Amniotic epithelial cell (primary cell): ENCODE results near the gene CYTL1.
"Not testable (repeated sequence)": the region's sequence is repeated elsewhere in the genome, so short reads cannot be mapped to it uniquely, and the experiment has no call there.

Source experiments
- DNase-seq: peaks from one replicate; pipeline ENCODE4 v3.0.0-alpha.2; 2010; ENCODE audit warnings: low read depth

The CYTL1 gene

DNA sequence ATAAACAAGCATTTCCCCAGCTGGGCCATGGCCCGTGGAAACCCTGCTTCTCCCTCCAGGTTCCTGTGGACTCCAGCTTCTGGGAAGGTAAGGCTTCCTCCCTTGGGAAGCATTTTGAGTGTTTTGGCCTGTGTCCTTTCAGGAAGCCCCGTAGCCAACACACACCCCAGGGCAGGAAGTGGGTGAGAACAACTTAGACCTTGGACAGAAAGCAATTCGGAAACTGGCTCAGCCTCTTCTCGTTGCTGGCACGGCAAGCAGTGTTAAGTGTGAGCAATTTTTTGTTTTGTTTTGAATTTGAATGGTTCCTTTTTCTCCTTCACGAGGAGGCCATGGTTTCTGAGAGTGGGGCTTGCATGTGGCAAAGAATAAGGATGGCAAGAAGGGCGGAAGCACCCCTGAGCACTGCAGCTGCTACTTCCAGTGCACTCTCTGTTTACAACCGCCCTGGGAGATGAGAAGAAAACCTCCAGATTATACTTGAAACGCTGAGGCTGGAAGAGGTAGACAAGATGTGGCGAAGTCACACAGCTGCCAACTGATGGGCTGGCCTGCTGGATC lies 14.1 kb upstream of the CYTL1 start:
- DNase-seq: no peak

DNA sequence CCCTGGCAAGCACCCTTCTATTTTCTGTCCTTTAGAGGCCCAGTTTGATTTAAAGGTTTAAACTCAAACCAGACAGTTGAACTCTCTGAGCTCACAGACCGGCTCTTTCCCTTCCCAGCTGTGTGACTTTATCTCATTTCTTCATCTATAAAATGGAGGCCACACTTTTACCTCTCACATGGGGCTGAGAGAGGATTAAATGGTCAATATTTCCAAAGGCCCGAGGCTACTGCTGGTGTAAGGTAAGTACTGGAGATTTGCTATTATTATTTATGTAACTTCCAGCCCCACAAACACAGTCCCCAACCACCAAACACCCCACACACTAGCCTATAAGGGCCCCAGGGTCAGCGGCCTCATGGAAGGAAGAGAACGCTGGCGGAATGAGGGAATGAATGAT lies 13.6 kb upstream of the CYTL1 start:
- DNase-seq: no peak

DNA sequence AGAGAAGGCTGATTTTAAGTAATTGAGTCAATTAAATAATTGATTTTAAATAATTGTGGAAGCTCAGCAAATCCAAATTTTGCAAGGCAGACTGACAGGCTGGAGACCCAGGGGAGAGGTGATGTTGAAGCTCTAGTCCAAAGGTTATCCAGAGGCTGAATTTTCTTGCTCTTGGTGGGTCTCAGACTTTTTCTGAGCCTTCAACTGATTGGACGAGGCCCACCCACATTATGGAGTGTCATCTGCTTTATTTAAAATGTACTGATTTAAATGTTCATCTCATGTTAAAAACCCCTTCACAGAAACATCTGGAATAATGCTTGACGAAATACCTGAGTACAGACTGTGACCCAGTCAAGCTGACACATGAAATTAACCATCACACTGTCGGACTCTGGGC lies 11.7 kb upstream of the CYTL1 start:
- DNase-seq: no peak

DNA sequence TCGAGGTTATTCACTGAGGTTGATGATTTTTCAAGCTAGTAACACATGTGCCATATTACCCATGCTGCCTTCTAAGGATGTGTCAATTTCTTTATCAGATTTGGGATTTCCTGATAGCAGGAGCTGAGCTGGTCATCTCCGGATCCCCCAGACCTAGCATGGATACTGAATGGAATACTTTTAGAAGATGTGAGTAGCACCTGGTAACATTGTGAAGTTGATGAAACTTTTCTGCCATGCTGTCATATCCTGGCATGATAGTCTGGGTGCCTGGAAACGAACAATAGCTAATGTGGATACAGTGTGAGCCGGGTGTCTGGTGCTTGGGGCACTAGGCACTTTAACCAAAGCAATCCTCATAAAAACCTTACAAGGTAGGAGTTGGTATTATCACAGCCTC lies 11.0 kb upstream of the CYTL1 start:
- no peak for DNase-seq

DNA sequence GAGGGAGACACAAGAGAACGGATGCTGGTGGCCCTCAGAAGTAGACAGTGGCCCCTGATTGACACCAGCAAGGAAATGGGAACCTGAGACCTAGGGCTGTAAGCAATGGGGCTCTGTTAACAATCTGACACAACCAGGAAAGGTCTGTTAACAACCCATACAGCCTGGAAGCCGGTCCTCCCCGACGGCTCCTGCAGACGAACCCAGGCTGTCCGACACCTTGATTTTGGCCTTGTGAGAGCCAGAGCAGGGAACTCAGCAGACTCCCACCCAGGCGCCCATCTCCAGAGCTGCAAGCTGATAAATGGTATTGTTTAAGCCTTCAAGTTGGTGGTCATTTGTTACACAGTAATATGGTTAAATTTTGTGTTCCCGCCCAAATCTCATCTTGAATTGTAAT lies 10.2 kb upstream of the CYTL1 start:
- DNase-seq: no peak

DNA sequence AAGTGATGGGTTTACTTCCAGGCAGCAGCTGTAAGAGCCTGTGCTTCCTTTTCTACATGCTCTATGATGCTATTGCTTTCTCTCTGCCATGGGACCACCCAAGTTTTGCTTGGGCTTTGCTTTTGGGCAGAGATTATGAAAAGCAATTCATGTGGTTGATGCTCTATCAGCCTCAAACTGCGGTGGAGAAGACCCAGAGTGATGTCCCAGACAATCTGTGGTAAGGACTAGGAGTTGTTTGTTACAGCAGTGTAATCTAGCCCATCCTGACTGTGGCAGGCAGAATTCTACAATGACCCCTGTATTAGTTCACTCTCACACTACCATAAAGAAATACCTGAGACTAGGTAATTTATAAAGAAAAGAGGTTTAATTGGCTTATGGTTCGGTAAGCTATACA lies 9.2 kb upstream of the CYTL1 start:
- no peak for DNase-seq

DNA sequence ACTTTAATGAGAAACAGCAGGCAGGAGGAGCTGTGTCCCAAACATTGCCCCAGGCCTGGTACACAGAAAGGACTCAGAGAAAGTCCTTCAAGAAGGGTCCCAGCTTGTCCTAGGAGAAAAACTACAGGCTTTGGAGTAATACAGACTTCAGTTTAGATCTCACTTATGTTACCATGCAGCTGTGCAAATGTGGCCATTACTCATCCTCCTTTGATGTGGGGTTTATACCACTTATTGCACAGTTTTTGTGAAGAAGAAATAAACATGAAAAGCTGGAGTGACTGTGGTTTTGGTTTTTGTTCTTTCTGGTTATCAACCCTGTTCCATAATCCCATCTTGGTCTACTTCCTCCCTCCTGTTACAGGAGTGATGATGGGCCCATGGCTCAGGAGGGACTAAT lies 8.1 kb upstream of the CYTL1 start:
- no peak for DNase-seq

DNA sequence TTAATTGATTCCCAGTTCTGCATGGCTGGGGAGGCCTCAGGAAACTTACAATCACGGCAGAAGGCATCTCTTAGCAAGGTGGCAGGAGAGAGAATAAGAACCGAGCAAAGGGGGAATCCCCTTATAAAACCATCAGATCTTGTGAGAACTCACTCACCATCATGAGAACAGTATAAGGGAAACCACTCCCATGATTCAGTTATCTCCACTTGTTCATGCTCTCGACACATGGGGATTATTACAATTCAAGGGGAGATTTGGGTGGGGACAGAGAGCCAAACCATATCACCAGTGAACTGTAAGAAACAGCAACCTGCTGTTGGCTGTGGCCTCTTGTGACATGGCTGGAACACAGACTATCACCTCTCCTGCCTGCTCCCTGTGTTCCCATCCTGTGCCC lies 7.1 kb upstream of the CYTL1 start:
- DNase-seq: no peak

DNA sequence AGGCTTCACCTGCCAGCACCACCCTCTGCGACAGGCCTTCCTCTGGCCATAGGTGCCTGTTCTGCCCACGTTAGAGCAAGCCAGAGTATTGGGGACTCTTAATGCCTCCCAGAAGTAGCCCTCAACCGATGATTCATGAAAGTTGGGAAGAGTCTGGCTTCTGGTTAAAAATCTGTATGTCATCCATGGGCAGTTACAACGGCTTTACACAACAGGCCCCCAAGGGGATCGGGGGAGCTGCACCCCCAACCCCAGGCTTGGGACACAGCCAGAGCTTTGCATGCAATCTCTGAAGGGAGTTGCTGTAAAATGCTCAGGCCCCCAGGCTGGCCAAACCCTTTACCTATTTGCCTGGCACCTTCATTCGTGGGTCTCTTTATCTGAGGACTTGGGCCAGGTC lies 5.4 kb upstream of the CYTL1 start:
- DNase-seq: no peak

DNA sequence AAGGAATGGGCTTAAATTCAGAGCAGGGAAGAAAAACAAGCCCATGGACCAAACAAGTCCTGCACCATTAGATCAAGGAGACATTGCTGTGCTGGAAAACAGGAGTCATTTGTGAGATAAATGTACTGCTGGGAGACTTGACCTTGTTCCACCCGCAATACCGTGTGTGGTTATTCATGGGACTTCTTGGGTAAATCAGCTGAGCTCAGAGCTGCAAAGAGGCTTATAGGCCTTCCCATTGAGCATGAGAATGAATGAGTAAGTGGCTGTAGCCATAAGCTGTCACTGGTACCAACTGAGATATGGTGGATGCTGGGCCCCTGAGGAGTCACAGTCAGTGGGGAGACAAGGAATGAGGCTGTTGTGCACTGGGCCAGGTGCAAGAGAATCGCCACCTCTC lies 2.3 kb upstream of the CYTL1 start:
- peak; percentile 75 for DNase-seq

DNA sequence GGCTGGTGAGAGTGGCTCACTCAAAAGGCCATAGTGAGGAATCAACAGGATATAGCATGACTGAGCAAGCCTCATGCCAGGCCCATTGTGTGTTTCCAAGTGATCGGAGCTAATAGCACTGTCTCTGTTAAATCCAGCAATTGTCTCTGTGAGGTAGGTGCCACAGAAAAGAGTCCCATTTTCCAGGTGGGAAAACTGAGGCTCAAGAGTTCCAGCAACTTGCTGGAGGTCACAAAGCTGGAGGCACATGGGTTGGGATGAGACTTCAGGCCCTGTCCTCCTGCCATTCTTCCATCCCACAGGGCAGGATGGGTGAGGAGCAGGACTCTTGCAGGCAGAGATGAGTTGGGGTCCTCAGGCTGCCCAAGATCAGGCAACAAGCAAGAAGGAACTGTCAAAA lies 1.1 kb upstream of the CYTL1 start:
- no peak for DNase-seq

DNA sequence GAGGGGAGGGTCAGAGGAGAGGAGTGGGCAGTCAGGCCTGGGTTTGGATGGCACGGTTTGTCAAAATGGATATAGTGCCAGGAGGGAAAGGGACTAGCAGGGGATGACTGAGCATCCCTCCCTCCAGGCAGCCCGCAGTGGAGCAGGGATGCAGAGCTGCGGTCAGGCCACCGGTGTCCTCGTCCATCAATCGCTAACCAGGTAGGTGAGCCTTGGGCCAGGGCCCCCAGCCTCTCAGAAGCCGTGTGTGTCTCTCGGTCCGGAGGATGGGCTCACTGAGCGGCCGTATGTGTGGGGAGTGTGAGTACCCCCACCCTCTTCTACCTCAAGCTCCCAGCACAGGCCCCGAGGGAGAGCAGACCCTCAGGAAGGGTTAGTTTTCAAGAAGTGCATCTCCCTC lies 538 bp upstream of the CYTL1 start:
- no peak for DNase-seq

DNA sequence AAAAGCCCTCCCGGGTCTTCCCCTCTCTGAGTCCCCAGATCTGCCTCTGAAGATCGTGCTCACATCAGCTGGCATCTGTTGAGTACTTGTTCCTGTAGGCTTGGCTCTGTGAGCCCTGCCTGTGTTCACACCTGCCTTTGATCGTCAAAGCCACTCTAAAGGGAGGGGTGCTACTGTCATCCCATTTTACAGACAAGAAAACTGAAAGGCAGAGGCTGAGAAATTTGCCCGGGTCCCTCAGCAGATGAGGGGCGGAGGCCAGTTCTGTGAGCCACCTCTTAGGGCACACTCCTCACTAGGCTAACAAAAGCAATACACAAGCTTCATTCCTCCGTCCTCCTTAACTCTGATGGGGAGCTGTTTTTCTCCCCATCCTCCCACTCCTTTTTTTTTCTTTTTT lies 655 bp downstream of the CYTL1 start:
- no peak for DNase-seq

DNA sequence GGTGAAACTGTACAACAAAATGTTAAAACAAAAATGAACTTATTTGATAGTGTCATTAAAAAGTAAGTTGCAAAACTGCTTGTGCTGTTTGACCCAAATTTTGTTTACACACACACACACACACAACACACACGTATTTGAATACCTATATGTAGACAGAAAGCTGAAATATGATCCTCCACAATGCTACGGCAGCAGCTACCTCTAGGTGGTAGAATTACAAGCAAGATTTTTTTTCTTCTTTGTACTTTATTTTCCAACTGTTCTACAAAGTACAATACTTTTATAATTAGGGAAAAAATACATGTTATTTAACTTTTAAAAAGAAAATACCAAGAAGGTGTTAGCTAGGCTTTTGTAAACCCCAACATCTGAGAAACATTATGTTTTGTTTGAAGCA lies 1.2 kb downstream of the CYTL1 start:
- DNase-seq: no peak

DNA sequence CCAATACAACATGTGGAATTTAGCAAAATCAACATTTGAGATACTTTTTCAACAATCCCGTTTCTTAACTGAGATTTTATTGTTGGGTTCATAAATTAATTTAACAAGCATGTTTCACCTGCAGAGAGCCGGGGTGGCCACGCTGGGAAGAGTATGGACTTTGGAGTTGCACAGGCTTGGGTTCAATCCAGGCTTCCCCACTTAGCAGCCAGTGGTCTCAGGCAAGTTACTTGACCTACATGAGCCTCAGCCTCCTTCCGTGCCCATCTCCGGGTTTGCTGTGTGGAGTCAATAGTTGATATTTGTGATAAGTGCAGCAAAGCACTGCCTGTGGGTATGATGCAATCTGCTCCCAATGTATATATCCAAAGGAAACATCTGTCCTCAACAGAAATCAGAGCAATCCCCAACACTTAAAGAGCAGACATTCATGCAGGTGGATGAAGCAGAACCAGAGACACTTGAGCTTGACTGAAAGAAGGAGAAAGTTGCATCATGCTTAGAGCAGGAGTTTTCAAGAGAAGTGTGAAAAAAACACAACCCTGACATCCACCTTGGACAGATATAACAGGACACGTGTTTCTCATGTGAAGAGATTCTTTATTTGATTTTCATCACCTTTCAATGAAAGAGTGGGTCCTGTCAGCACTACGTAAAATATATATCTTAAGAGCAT lies 5.1 kb downstream of the CYTL1 start:
- no peak for DNase-seq

DNA sequence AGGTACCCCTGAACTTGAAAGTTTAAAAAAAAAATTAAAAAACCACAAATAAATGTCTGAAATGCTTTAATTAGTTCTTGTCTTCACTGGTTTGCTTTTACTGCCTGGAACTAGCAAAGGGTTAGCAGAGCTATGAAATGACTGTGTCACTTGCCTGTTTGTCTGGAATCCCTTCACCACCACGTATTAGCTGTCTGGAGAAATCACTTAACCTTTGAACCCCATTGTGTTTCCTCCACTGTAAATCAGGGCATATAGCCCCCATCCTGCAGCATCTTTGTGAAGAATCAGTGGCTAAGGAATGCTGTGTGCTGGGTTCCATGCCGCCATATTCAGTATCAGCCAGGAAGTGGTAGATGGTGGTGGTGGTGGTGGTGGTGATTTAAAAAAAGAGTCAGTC lies 6.3 kb downstream of the CYTL1 start:
- DNase-seq: no peak

DNA sequence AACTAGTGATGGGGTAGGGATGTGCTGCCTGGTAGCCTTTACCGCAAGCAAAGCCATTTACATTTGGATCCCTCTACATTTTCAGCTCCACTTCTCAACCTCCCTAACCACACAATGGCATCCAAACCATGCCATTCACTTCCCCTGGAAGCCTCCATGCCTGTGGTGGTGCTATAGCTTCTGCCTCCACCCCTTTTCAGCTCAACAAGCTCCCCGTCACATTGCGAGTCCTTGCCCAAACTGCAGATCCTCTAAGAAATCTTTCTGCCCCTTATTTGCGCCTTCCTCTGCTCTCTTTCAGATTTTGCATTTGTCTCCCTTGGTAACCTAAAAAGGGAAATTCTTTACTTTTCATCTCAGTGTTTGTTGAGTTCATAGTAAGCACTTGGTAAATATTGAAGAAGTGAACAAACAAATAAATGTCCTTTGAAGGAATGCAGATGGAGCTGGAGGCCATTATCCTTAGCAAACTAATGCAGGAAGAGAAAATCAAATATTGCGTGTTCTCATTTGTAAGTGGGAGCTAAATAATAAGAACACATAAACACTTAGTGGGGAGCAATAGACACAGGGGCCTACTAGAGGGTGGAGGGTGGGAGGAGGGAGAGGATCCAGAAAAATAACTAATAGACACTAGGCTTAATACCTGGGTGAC lies 6.9 kb downstream of the CYTL1 start:
- DNase-seq: no peak

DNA sequence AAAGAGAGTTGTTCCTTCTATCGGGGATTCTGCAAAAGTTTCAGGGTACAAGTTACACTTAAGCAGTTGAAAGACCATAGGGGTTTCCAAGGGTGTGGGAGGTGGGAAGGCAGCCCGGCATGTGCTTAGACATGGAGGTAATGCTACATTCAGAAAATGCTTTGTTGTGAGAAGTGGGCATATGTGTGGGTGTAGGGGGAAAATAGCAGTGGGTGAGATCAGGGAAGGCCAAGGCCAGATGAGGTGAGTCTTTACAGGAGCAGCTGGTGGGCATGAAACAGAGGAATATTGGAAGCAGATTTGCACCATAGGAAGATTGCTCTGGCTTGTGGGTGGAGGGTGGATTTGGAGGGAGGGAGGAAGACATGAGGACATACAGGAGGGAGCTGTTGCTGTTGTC lies 8.3 kb downstream of the CYTL1 start:
- no peak for DNase-seq

DNA sequence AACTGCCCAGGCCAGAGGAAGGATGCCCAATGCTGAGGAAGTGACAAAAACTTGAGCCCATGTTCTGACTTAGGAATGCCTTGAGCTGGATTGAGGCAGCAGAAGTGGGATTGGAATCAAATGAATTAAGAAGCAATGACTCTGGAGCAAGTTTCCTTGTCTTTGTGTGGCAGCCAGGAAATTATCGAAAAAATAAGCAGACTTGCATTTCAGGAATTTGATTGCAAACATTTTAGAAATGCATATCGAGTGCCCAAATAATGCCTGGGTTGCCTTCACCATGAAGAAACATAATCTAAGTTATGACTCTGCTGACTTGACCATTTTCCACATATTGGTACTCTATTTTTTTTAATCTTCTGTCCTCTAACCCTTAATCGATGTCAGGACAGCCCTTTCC lies 9.5 kb downstream of the CYTL1 start:
- no peak for DNase-seq

DNA sequence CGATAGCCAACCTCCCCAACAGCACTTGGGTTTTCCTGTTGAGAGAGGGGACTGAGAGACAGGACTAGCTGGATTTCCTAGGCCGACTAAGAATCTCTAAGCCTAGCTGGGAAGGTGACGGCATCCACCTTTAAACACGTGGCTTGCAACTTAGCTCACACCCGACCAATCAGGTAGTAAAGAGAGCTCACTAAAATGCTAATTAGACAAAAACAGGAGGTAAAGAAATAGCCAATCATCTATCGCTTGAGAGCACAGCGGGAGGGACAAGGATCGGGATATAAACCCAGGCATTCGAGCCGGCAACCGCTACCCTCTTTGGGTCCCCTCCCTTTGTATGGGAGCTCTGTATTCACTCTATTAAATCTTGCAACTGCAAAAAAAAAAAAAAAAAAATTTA lies 12.3 kb downstream of the CYTL1 start:
- not testable (repeated sequence) for DNase-seq

DNA sequence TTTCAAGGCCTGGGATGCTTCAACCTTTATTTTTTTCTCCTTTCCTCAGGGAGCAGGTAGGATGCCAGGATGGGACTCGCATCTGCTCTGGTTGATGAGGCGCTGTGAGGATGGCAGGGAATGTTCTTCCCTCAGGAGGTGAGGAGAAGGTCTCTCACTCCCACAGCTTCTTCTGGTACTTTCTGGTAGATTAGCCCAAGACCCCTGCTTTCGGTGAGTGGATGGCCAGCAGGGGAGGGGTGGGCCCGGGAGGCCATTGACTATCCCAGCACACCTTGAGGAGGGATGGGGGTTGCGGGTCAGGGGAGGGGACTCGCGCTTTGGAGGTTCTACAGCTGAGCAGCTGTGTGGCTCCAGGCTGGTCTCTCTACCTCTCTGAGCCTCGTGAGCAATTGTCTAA lies 14.8 kb downstream of the CYTL1 start:
- DNase-seq: no peak

DNA sequence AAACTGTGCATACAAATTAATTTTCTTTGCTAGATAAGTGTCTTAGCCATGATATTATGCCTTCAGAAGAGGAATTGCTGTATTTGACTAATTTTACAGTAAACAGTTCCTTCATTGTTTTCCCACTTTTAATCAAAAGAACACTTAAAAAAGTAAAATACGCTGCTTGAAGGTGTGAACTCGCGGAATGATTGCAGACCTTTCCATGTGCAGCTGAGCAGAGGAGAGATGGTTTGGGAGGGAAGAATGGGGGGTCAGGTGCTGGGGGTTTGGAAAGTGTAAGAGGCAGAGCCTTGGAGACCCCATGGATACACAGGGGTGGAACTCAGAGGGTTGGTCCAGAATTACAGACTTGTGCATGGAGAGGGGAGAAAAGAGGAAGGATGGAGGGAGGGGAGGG lies 15.3 kb downstream of the CYTL1 start:
- DNase-seq: no peak

DNA sequence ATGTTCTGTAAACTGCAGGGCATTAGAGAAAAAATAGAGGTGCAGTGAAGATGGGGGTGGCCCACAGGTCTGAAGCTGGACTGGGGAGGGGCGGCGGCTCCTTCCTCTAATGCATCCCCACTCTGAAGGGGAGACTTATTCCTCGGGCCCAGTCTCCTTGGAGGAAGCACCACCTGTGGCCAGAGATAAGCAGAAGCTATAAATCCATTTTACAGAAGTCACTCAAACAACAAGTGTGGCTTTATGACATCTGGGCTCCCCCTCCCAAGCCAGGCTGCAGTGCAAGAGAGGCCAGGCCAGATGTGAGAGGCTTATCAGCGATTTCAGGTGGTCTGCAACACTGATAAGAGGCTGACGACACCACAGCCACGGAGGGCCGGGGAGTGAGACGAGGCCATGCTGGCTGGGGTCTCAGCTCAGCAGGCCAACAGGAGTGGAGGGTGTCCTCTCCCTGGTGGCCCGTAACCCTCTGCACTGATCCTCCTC lies 15.8 kb downstream of the CYTL1 start:
- no peak for DNase-seq

DNA sequence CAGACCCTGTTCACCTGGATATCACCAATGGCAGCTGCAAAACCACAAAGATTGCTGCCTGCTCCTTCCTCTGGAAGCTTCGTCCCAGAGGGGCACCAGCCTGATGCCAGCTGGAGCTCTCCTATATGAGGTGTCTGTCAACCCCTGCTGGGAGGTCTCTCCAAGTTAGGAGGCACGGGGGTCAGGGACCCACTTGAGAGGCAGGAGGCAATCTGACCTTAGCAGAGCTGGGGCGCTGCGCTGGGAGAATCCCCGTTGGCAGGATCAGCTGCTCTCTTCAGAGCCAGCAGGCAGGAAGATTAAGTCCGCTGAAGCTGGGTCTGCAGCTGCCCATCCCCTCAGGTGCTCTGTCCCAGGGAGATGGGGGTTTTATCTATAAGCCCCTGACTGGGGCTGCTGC lies 17.6 kb downstream of the CYTL1 start:
- not testable (repeated sequence) for DNase-seq
